Heart right ventricle (tissue), 16 donors: ENCODE measurements around the gene STMN3. TPM values are rescaled to one million over a fixed set of nuclear protein-coding genes. Genes with fewer than 3 reads are reported as not detected.

Experiments
- ATAC-seq, 8 donors: fragments of 200-7000 bp; cut with Tn5 transposase; one replicate each; pipeline ENCODE4 v1.9.1; 2020; ENCODE audit warnings: mild to moderate bottlenecking in 8 of 8, moderate library complexity in 8 of 8, moderate number of reproducible peaks in 1 of 8
- DNase-seq, 2 donors: peaks; one replicate each; pipeline ENCODE4 v3.0.0-alpha.2; 2020
- H3K27ac ChIP-seq, 10 donors: fragments of 200-600 bp; sonication (generic) in 2 of 10; one replicate each; pipeline versions ENCODE4 v1.5.0 to v1.8.0; 2020 to 2022; ENCODE audit warnings: mild to moderate bottlenecking in 3 of 10
- H3K27me3 ChIP-seq, 7 donors: fragments of 200-600 bp; one replicate each; pipeline ENCODE4 v1.8.0; 2021 to 2022; ENCODE audit warnings: mild to moderate bottlenecking in 2 of 7
- H3K36me3 ChIP-seq, 9 donors: fragments of 200-600 bp; sonication (generic) in 1 of 9; one replicate each; pipeline versions ENCODE4 v1.5.0 to v1.8.0; 2020 to 2022; ENCODE audit warnings: mild to moderate bottlenecking in 2 of 9
- H3K4me1 ChIP-seq, 9 donors: fragments of 200-600 bp; sonication (generic) in 1 of 9; one replicate each; pipeline versions ENCODE4 v1.5.0 to v1.8.0; 2020 to 2022; ENCODE audit warnings: mild to moderate bottlenecking in 4 of 9
- H3K4me3 ChIP-seq, 10 donors: fragments of 200-600 bp; sonication (generic) in 2 of 10; one replicate each; pipeline versions ENCODE4 v1.5.0 to v1.8.0; 2020 to 2022; ENCODE audit warnings: mild to moderate bottlenecking in 7 of 10, moderate library complexity in 2 of 10
- H3K9me3 ChIP-seq, 11 donors: fragments of 200-600 bp in 10 of 11; sonication (generic) in 2 of 11; one replicate each; pipeline versions ENCODE4 v1.5.0 to v1.8.0; 2013 to 2022; ENCODE audit warnings: mild to moderate bottlenecking in 2 of 11, control low read depth in 1 of 11, moderate library complexity in 1 of 11
- WGBS, 2 donors: extraction: QIAGEN DNeasy Blood & Tissue Kit; methylation state at CpG; one replicate each; pipeline ENCODE4 v1.1.7; 2013; ENCODE audit warnings: inconsistent platforms in 1 of 2; 5-methylcytosine and 5-hydroxymethylcytosine counted together
- intact Hi-C, 10 donors: fragments of 100-400 bp; cut with DNase I; formaldehyde crosslinking; loops; one replicate each; pipeline versions ENCODE4 v1.11.1 to v1.14.2; 2022
- polyA plus RNA-seq, 2 donors: library from polyadenylated mRNA; stranded (reverse); fragments of 200-250 nt; gene quantifications; one replicate each; pipeline ENCODE4 v1.2.3, GENCODE V29; 2013
- total RNA-seq, 10 donors: library from RNA; stranded (reverse); fragmentation: NEBNext Ultra II Directional in 3 of 10; extraction: Animal tissue kit (Norgen Biotek cat#: 25700) in 3 of 10; gene quantifications; one replicate each; pipeline versions ENCODE4 v1.2.1 to v1.2.4, GENCODE V29; 2021 to 2023
- TF ChIP-seq, protein P1 (sequence below), 9 donors: fragments of 200-600 bp; sonication (generic) in 2 of 9; IDR thresholded peaks; one replicate each; pipeline versions ENCODE4 v1.5.0 to v1.8.0; 2021 to 2022; ENCODE audit warnings: antibody characterized with exemption in 9 of 9, mild to moderate bottlenecking in 5 of 9, moderate library complexity in 1 of 9
- donor health status: Arrhythmogenic right ventricular cardiomyopathy.
- donor health status: ischemic (EF 13 %, LVEDD 7.1; RV severe dilation, severe dysfunction).
- donor health status: healthy with polysubstance abuse.
- donor health status: DM: no; HTN: yes; CAD: no.
- donor health status: DM: no; HTN: no; CAD: no.
- donor health status: ischemic (EF 25% LVEDD 6.9; RV normal size, moderate dysfunction).
- donor health status: ischemic (EF 25% LVEDD 5.7; RV mildly dilated, moderate dysfunction).
- donor health status: healthy.
- donor health status: DM: yes; HTN: yes; CAD: no.
- donor health status: Ischemic cardiomyopathy.
- donor health status: ischemic (EF 35%, LVEDD 5.7; RV mildly dilated, moderate dysfunction).
- donor health status: nonischemic (EF 11% LVEDD 7.7; RV severe dilation, severe dysfunction).
- donor health status: DM: yes; HTN: yes; CAD: no.
- donor health status: PGD.
- donor health status: ischemic (EF 29% LVEDD 5.4; RV normal size, mild dysfunction).
- donor health status: nonischemic (EF 23%, LVEDD 6.1; RV moderate dilation, normal function).

The STMN3 gene
- total and polyA plus RNA-seq, 12 donors, result 1.7 to 9.9 (median 3.9) TPM

DNA sequence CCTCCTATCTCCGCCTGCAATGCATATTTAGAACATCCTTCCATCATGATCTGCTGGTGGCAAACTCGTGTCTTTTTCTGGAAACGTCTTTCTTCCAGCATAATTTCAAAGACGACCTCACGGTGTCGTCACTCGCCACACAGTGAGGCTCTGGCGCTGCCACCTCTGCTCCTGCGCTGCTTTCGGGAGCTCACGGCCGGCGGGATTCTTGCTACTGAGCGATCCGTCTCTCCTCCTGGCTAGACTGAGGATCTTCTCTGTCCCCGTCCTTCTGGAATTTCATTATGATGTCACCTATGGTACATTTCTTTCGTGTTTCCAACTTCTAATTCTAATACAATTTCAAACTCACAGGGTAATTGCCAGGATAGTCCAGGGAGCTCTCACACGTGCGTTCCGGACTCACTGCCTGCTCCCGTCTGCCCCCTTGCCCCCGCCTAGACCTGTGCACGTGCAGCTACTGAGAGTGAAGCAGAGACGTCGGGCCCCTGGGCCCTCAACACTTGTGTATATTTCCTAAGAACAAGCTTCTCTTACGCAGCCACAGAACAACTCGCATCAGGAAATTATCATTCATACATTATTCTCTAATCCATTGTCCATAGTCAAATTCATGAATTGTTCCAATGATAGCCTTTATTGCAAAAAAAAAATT, 53.7 kb downstream of the STMN3 start:
- no peaks in the 10 kb centered on the region for H3K4me1 ChIP-seq
- DNase-seq, result no peak
- TF ChIP-seq, protein P1, sequence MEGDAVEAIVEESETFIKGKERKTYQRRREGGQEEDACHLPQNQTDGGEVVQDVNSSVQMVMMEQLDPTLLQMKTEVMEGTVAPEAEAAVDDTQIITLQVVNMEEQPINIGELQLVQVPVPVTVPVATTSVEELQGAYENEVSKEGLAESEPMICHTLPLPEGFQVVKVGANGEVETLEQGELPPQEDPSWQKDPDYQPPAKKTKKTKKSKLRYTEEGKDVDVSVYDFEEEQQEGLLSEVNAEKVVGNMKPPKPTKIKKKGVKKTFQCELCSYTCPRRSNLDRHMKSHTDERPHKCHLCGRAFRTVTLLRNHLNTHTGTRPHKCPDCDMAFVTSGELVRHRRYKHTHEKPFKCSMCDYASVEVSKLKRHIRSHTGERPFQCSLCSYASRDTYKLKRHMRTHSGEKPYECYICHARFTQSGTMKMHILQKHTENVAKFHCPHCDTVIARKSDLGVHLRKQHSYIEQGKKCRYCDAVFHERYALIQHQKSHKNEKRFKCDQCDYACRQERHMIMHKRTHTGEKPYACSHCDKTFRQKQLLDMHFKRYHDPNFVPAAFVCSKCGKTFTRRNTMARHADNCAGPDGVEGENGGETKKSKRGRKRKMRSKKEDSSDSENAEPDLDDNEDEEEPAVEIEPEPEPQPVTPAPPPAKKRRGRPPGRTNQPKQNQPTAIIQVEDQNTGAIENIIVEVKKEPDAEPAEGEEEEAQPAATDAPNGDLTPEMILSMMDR (IDR thresholded peaks at IDR 0.05), result no peak
- intact Hi-C loops, result no loop called here
- no peak overlapping the region for H3K4me3 ChIP-seq
- WGBS, 2 donors, result 92 to 95% methylated on average over 27 of the region's 27 CpGs
- no peaks in the 10 kb centered on the region for H3K27me3 ChIP-seq
- no peak overlapping the region for H3K27ac ChIP-seq
- no peaks in the 10 kb centered on the region for H3K9me3 ChIP-seq
- peaks cover 0 to 93% (median 33%) of the 10 kb centered on the region in 9 donors for H3K36me3 ChIP-seq
- no peak for ATAC-seq

DNA sequence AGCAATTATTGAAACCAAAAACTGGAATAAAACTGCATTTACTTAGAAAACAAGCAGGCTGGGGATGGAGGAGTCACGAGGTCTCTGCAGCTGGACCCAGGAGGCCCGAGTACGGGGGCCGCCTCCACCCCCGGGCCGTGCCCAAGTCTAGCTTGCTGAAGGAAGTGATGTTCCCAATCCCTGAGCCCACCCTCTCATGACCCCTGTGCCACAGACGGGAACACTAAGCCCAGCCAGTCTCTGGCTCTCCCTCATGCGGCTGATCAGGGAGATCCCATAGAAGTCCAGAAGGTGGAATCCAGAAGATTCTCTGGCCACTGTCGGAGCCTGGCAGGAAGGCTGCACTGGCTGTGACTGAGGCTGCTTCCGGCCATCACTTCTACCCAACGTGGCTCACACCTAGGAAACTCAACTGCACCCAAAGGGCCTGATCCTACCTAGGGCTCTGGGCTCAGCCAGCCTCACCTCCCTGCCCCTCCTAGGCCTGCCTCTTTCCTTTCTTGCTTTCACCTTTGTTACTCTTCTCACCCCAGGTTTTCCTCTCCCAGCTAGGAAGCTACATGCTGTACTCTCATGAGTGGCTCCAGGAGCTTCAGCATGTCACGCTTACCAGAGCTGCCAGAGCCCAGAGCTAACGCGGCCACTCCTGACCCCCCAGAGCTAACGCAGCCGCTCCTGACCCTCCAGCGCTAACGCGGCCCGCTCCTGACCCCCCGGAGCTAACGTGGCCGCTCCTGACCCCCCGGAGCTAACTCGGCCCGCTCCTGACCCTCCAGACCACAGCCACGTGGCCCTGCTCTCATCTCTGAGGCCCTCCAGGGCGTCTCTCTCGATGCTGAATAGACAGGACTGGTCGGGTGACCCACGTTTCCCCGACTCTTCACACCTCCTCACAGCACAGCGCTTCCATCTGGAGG, 54.5 kb downstream of the STMN3 start:
- TF ChIP-seq, protein P1 (IDR thresholded peaks at IDR 0.05), result no peak
- H3K4me1 ChIP-seq, result no peaks in the 10 kb centered on the region
- intact Hi-C loops, result no loop called here
- H3K4me3 ChIP-seq, result no peak overlapping the region
- H3K27ac ChIP-seq, result no peak overlapping the region
- H3K9me3 ChIP-seq, result no peaks in the 10 kb centered on the region
- 91 to 92% methylated on average over 33 of the region's 33 CpGs for WGBS, 2 donors
- DNase-seq, result no peak
- H3K27me3 ChIP-seq, result no peaks in the 10 kb centered on the region
- peaks cover 0 to 95% (median 33%) of the 10 kb centered on the region in 9 donors for H3K36me3 ChIP-seq
- no peak for ATAC-seq

DNA sequence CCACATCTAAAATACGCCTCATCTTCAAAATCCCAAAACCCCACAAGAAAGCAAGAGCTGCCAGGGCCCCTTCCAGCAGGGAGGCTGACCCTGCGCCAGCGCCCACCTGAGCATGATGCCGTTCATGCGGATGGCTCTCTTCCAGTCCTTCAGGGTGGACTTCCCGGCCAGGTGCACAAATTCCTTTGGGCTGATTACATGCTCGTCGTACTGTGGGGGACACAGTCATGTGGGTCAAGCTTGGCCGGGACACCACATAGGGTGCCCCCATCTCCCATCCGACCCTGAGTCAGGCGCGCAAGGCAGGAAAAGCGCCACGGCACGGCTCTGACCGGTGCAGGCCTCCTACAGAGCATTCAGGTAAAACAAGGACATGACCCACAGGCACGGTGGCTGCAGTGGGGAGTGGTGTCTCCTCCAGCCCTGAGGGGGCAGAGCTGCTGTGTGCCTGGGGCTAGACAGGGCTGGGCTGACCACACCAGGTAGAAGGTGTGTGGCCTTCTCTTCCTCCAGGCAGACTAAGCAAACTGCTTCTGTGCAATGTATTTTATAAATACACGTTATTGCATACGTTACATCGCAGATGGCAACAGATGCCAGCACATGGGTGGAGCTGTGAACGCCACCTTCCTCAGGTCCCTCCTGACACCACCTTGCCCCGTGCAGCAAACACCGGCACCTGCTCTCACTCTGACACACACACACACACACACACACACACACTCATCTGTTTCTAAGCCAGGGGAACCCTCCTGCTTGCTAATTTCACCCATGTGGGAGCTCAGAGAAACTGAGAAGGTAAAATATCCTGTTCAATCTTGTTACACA, 55.4 kb downstream of the STMN3 start:
- Histone ChIP-seq H3K27me3 (no peaks in the 10 kb centered on the region), H3K9me3 (no peaks in the 10 kb centered on the region), H3K4me1 (no peaks in the 10 kb centered on the region), H3K36me3 (peaks cover 0 to 98% (median 31%) of the 10 kb centered on the region in 9 donors), H3K27ac (no peak overlapping the region), H3K4me3 (no peak overlapping the region)
- intact Hi-C loops, result no loop called here
- DNase-seq (no peak), ATAC-seq (no peak)
- TF ChIP-seq, protein P1 (IDR thresholded peaks at IDR 0.05), result no peak
- 90 to 92% methylated on average over 23 of the region's 23 CpGs for WGBS, 2 donors

DNA sequence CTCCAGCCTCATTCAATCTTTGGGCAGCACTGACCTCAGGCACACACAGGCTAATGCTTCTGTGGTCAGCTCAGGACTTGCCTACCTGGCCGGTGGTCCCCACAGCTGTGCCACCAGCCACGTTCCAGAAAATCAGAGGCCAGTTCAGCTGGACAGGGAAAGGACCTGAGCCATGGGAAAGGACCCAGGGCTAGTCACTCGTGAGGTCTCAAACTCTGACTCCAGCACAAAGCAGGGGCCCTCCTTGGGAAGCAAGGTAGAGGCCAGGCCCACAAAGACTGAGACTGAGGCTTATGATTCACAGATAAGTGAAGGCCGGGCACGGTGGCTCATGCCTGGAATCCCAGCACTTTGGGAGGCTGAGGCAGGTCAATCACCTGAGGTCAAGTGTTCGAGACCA, 56.8 kb downstream of the STMN3 start:
- no peak overlapping the region for H3K4me3 ChIP-seq
- DNase-seq (no peak), ATAC-seq (no peak)
- H3K27me3 ChIP-seq, result no peaks in the 10 kb centered on the region
- no peaks in the 10 kb centered on the region for H3K9me3 ChIP-seq
- no peak overlapping the region for H3K27ac ChIP-seq
- H3K36me3 ChIP-seq, result peaks cover 2 to 98% (median 36%) of the 10 kb centered on the region in 9 donors
- no peaks in the 10 kb centered on the region for H3K4me1 ChIP-seq
- TF ChIP-seq, protein P1 (IDR thresholded peaks at IDR 0.05), result no peak
- WGBS, 2 donors, result 91 to 95% methylated on average over 6 of the region's 6 CpGs
- intact Hi-C loops, result no loop called here
